NCI-H2081 (cell line): ENCODE measurements around the gene TNFRSF19.
"Not testable (repeated sequence)": the region's sequence is repeated elsewhere in the genome, so short reads cannot be mapped to it uniquely, and the experiment has no call there.

Experiments used
- DNase-seq, 2 experiments: peaks; one replicate each; lab custom pipeline; 2025; lab: John Stamatoyannopoulos, UW

The TNFRSF19 gene

GRCh38 chr13:23655321-23655720, 85.1 kb downstream of the TNFRSF19 start:
- DNase-seq = no peak

DNA sequence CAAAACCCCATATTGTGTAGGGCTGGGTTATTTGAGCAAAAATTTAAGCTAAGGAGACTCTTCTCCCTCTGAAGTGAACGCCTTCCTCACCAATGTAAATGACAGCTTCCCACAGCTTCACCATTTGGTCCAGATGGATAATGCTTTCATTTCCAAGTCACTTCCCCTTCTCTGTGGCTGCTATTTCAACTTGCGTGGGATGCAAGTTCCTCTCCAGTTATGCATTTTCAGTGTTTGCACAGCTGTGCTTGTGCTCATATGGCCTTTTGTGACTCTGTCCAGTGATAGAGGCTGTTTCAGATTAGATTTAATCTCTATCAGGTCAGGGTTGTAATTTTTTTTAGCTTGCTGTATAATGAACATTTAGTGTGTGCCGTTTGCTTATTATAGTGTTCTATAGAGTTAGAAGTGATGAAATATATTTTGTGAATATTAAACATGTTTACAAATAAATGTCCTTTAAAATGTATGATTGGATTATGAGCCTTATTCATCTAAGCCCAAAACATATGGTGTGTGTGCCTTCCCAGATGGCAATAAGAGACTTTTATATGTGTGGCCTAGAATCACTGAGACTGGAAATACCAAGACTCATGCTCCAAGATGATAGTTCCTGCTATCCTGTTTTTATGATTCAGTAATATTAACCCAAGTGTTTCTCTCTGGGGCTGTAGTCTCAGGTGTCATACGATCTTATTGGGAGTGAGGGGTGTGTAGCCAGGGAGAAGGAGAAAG, 86.6 kb downstream of the TNFRSF19 start:
- DNase-seq = peak in 1 of 2 experiments; percentile 82

DNA sequence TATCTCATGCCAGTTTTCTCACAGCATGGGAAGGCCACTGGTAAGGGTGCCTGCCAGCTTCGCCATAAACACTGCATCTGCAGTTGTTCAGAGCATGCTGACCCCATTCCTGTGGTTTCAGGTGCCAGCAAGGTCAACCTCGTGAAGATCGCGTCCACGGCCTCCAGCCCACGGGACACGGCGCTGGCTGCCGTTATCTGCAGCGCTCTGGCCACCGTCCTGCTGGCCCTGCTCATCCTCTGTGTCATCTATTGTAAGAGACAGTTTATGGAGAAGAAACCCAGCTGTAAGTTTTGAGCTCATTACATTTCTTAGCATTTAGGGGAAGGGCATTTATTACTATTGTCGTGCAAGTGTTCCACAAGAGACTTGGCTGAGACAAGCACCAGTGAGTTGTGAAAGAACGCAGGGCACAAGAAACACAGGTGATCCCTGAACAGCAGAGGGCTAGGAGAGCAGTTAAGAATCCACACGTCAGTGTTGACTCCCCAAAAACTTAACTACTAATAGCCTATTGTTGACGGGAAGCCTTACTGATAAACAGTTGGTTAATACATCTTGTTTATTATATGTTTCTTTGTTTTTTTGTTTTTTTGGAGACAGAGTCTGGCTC, 88.8 kb downstream of the TNFRSF19 start:
- no peak for DNase-seq

DNA sequence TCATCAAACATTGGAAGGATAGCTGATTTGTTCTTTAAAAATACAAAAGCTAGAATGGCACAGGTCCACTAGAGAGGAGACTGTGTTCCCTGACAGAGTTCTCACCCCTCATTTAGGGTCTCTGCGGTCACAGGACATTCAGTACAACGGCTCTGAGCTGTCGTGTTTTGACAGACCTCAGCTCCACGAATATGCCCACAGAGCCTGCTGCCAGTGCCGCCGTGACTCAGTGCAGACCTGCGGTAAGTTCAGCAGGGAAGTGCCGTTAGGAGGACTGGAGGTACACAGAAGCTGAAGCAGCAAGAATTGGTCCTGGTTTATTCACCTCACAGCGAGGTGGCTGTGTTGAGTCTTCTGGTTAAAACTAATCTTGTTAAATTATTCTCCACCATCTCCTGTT, 90.0 kb downstream of the TNFRSF19 start:
- no peak for DNase-seq

- DNase-seq = no peak
Observed at GRCh38 chr13:23666582-23666981, 96.4 kb downstream of the TNFRSF19 start.

DNA sequence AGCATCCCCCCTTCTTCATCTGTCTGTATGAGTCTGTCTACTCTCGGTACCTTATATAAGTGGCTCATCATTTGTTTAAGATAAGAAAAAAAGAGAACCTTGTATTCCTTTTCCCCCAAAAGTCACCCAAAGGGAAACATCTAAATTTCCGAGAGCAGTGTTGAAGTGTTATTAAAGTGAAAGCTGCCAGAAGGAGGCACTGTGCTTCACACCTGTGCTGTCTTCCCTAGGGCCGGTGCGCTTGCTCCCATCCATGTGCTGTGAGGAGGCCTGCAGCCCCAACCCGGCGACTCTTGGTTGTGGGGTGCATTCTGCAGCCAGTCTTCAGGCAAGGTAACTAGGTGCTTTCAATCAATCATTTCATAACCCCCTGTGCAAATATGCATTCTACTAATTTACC, 97.5 kb downstream of the TNFRSF19 start:
- no peak for DNase-seq

DNA sequence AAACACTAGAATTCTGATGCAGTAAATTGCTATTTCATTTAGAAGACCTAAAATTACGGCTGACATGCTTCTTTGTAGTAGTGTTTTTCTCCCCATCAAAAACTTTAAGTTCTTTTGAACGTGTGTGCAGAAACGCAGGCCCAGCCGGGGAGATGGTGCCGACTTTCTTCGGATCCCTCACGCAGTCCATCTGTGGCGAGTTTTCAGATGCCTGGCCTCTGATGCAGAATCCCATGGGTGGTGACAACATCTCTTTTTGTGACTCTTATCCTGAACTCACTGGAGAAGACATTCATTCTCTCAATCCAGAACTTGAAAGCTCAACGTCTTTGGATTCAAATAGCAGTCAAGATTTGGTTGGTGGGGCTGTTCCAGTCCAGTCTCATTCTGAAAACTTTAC, 98.3 kb downstream of the TNFRSF19 start:
- DNase-seq = no peak

- DNase-seq = no peak
Observed at GRCh38 chr13:23670793-23671192, 100.6 kb downstream of the TNFRSF19 start.

GRCh38 chr13:23671377-23671776, 101.2 kb downstream of the TNFRSF19 start:
- DNase-seq = no peak

DNA sequence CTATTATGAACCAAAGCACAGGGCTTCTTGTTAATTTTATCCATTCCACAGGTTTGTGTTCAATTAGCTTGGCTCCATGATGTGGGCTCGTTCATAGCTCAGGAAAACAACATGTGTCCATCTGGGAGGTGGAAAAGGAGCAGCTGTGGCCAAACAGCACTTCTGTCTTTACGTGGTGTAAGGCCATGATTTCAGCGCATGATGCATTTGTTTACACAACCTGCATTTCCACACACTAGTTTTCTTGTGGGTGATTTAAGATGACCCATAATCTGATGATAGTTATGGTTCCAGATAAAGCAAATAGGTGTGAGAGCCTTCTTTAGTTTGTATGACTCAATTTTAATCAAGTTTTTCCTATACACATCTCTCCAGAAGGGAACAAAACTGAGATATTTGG, 101.7 kb downstream of the TNFRSF19 start:
- no peak for DNase-seq

DNA sequence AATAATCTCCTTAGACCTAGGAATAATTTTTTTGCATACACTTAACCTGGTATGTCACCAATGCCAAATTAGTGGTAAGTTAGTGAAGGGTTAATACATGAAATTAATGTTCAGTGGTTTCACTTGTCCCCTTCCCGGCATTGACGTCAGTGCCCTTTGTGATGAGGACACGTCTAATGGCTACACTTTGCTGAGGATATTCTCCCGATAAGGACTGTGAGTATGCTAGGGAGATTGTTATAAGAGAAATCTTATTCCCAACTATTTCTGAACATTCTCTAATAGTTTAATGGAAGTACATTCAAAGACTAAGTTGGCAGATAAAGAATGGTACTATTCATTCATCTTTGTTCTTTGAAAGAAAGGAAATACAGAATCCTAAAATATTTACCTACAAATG, 102.4 kb downstream of the TNFRSF19 start:
- no peak for DNase-seq

GRCh38 chr13:23673354-23673753, 103.1 kb downstream of the TNFRSF19 start:
- DNase-seq = no peak

DNA sequence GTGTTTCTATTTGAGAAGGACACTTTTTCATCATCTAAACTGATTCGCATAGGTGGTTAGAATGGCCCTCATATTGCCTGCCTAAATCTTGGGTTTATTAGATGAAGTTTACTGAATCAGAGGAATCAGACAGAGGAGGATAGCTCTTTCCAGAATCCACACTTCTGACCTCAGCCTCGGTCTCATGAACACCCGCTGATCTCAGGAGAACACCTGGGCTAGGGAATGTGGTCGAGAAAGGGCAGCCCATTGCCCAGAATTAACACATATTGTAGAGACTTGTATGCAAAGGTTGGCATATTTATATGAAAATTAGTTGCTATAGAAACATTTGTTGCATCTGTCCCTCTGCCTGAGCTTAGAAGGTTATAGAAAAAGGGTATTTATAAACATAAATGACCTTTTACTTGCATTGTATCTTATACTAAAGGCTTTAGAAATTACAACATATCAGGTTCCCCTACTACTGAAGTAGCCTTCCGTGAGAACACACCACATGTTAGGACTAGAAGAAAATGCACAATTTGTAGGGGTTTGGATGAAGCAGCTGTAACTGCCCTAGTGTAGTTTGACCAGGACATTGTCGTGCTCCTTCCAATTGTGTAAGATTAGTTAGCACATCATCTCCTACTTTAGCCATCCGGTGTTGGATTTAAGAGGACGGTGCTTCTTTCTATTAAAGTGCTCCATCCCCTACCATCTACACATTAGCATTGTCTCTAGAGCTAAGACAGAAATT, 103.8 kb downstream of the TNFRSF19 start:
- DNase-seq = no peak

GRCh38 chr13:23674795-23675640, 104.8 kb downstream of the TNFRSF19 start:
- DNase-seq = no peak

GRCh38 chr13:23677679-23678288, 107.6 kb downstream of the TNFRSF19 start:
- not testable (repeated sequence) for DNase-seq

DNA sequence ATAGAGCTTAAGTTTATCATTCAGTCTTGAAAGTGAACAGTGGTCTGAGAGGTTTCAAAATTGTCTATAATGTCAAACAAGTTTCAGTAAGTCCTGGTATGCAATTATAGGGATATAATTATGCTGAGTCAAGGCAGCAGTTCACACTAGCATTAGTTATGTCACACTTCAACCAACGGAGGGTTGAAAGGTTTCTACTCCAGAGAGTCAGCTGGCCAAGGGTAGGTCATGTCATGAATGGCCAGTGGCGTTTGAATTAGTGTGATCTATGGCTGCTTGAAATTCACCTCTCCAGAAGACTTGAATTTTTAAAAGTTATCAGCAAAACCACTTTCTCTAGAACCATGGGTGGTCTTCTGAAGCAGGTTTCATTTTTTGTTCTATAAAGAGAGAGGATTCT, 108.6 kb downstream of the TNFRSF19 start:
- DNase-seq = no peak

- DNase-seq = no peak
Observed at GRCh38 chr13:23679220-23679619, 109.0 kb downstream of the TNFRSF19 start.

DNA sequence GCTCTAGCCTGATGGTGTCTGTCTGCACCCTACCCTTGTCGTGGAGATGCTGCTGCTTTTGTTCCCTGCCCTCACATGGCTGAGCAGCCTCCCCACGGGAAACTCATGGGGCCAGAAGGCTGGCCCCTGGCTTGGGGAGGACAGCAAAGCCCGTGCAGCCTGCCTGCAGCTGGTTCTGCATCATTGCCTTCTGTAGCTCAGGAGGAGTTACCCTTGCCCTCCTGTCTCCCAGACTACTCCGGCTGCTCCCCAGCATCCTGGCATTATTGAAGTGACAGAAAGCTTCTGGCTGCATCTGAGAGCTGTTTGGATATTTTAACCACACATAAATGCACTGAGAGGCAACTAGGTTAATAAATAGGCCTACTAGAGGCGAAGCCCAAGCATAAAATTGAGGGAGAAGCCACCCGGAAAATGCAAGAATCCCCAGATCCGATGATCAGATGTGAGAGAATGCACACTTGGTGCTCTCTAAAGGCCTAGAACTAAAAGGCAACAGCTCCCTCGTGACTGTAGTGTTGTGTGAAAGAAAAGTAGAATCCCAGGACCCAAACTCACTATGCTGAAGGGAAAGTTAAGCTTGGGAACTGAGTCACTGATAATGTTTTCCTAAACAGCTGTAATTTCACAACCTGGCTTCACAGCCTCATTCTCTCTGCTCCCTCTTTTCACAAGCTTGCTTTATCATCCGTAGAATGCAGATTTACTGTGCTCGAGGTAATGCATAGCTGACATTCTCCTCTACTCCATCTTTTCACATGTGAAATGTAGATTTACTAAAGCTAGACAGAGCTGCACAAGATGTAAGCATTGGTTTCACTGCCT, 110.8 kb downstream of the TNFRSF19 start:
- no peak for DNase-seq

- DNase-seq = no peak
Observed at GRCh38 chr13:23683084-23683483, 112.9 kb downstream of the TNFRSF19 start.

- no peak for DNase-seq
Observed at GRCh38 chr13:23684647-23685046, 114.4 kb downstream of the TNFRSF19 start.

DNA sequence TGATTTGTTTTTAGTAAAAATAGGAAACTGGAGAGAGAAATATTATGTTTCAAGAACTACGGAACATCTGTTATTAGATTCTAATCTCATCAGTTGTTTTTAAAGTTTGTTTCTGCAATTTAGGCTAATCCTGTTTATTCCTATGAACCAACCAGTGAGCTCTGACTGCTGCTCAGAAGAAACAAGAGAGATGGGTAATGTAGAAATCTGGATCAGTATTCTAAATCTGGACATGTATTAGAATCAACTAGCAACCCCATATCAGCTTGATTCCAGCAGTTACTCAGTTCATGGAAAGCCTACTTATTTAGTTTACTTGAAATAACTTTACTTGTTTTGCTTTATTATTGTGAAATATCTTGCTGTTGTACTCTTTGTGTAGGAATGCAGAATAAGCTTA, 115.2 kb downstream of the TNFRSF19 start:
- no peak for DNase-seq
